WI38 (cell line): ENCODE data around the gene ATP1A4.

ENCODE experiments used
- H3K4me3 ChIP-seq: 2 replicates; pipeline ENCODE4 v1.5.1; 2011; ENCODE audit warnings: low read depth, mild to moderate bottlenecking, control low read depth, low read length
- TF ChIP-seq, protein P1 (sequence below): IDR thresholded peaks from 2 replicates; pipeline ENCODE4 v1.5.1; 2012; ENCODE audit warnings: low read depth, mild to moderate bottlenecking, control low read depth, low read length

The ATP1A4 gene

DNA sequence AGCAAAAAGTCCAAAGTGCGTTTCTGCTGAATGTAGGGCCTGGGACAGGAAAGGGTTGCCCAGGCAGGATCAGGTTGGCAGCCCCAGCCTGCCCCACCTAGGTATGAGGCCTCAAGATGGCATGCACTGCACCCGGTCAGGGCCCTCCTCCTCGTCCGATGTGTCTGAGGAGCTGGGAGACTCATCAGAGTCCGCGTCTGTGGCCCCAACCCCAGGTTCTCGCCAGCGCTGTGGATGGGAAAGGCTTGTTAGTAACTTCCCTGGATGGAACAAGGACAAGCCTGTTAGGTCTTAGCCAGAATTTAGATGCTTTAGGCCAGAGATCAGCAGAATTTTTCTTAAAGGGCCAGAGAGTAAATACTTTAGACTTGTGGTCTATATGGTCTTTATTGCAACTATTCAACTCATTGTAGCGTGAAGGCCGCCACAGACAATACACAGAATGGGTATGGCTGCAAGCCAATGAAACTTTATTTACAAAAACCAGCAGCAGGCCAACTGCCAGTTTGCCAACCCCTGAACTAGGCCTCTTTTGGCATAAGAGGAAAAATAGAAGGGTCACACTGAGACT lies 66.2 kb downstream of the ATP1A4 start:
- TF ChIP-seq, protein P1, sequence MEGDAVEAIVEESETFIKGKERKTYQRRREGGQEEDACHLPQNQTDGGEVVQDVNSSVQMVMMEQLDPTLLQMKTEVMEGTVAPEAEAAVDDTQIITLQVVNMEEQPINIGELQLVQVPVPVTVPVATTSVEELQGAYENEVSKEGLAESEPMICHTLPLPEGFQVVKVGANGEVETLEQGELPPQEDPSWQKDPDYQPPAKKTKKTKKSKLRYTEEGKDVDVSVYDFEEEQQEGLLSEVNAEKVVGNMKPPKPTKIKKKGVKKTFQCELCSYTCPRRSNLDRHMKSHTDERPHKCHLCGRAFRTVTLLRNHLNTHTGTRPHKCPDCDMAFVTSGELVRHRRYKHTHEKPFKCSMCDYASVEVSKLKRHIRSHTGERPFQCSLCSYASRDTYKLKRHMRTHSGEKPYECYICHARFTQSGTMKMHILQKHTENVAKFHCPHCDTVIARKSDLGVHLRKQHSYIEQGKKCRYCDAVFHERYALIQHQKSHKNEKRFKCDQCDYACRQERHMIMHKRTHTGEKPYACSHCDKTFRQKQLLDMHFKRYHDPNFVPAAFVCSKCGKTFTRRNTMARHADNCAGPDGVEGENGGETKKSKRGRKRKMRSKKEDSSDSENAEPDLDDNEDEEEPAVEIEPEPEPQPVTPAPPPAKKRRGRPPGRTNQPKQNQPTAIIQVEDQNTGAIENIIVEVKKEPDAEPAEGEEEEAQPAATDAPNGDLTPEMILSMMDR: no peak

DNA sequence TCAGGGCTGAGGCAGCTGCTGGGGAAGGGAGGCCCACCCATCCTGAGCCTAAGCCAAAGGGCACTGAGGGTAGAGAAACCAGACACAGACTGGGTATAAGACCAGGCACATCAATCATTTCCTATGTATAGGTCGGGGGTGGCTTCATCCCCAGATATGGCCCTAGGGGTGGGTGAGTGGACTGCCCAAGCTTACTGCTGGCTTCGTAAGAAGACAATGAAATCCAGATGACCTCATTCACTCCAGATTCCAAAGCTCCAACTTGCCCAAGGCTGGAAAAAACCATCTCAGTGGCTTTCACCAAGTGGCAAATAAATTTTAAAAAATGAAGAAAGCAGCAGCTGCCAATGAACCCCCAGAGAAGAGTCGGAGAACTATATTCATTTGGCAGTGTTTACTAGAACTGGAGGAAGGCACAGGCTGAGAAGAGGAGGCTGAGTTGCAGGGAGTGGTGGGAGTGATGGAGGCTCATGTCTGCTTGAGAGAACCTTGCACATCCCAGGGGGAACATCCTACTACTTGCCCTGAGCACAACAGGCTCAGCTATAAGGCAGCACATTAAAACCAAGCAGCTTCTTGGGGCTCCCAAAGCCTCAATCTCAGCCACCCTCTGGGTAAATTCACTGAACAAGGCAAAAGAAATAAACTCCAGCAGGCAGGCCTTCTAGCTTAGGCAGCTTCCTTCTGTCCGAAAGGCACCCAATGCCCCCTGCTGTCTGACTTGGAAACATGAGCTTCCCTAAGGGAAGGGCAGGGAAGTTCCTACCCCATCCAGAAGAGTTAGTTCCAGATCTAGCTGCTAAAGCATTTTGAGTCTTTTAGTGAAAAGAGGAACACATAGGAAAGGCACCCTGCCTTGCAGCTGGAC lies 67.9 kb downstream of the ATP1A4 start:
- H3K4me3 ChIP-seq: no peak overlapping the region
- TF ChIP-seq, protein P1: peak; percentile 69

More for the DNA sequence above, 66.2 kb downstream of the ATP1A4 start:
- no peak overlapping the region for H3K4me3 ChIP-seq

DNA sequence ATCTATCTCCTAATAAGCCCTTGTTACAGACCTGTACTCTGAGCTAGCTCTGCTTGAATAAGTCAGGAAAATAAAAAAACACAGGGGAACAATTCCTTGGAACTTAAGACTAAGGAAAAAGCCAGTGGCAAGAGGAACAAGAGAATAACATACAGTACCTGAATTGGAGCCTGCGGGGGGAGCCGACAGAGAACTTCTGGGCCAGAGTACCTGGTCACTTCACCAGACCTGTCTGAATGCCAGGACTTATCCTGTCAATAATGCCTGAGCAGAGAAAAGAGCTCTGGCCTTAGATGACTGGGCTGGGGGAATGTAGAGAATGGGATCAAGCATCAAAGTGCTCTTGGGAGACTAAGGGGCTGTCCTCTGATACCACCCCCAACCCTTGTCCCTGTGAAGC lies 68.9 kb downstream of the ATP1A4 start:
- TF ChIP-seq, protein P1: no peak
- H3K4me3 ChIP-seq: no peak overlapping the region

DNA sequence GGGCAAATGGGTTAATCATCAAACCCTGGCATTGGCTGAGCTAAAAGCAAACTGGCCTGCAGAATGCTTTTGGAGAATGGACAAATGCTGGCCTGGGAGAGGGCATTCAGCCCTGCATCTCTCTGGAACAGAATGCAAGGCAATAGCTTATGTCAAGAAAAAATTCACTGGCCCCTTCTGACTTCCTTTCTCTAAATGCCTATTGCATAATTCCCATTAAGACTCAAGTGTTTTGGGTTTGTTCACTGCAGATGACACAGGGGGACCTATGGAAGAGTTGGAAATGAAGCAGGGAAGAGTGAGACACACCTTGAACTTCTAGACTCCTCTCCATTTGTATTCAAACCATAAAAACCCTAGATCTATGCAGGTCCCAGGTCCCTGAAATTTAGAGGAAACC lies 69.7 kb downstream of the ATP1A4 start:
- TF ChIP-seq, protein P1: no peak
- no peak overlapping the region for H3K4me3 ChIP-seq

DNA sequence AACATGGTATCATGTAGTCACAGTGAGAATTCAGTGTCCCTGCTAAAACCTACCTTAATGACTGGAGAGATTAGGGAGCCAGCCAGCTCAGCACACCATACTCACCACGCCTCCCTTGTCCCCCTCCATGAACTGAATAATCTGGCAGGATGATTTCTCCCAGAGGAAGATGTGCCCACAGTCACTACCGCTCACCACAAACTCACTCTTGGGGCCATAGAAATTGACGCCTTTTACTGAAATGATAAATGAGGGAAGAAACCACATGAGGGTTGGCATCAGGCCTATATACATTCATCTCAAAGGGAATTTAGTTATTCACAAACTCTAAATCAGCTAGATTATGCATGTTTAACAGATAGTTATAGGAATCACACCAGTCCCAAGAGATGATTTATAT lies 71.1 kb downstream of the ATP1A4 start:
- no peak overlapping the region for H3K4me3 ChIP-seq
- TF ChIP-seq, protein P1: no peak

DNA sequence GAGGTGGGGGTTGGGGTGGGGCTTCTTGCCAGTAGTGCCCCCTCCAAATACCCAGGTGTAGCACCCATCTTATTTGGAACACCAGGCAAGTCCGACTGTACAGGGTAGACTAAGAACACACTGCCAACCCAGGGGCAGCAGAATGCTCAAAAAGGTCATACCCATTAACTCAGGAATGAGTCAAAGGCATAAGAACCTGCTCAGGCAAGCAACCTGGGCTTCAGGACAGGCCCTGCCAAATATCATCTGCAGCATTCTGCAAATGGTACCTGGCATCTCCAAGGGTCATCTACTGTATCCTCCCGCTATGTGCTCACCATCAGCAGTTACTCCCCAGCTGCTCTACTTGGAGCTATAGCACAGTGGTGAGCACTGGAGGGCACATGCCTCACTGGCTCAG lies 73.2 kb downstream of the ATP1A4 start:
- no peak overlapping the region for H3K4me3 ChIP-seq
- TF ChIP-seq, protein P1: no peak

DNA sequence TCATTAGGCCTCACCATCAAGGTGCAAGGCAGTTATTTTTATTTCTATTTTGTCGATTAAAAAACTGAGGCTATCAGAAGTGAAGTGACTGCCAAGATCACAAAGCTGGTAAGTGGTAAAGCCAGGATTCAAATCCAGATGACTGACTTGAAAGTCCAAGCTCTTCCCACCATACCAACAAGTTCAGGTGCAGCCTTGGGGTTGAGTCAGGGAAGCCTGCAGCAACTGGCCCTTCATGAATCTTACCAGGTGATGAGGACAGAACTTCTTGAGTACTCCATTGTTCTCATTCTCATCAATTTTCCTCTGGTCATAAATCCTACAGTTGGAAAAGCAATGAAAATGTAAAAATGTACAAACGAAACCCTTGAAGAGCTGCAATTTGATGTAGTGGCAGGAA lies 73.9 kb downstream of the ATP1A4 start:
- TF ChIP-seq, protein P1: no peak
- no peak overlapping the region for H3K4me3 ChIP-seq
